Esophagus (tissue), 2 donors: Measurements from ENCODE around the gene ENO2. TPM values are rescaled to one million over a fixed set of nuclear protein-coding genes. Genes with fewer than 3 reads are reported as not detected.

Experiments used
- H3K27ac ChIP-seq, 2 donors: one replicate each; pipeline ENCODE4 v1.5.1; 2013; ENCODE audit warnings: low read depth in 2 of 2, mild to moderate bottlenecking in 2 of 2, inconsistent platforms in 1 of 2, low read length in 1 of 2, moderate library complexity in 1 of 2
- H3K27me3 ChIP-seq, 2 donors: one replicate each; pipeline ENCODE4 v1.6.1; 2013; ENCODE audit warnings: low read length in 2 of 2, control low read depth in 1 of 2, mild to moderate bottlenecking in 1 of 2; ENCODE audit not compliant: insufficient read depth in 2 of 2, control insufficient read depth in 1 of 2
- H3K36me3 ChIP-seq, 2 donors: one replicate each; pipeline ENCODE4 v1.6.1; 2013; ENCODE audit warnings: low read length in 1 of 2; ENCODE audit not compliant: control insufficient read depth in 2 of 2, insufficient read depth in 2 of 2
- H3K4me1 ChIP-seq, 2 donors: one replicate each; pipeline ENCODE4 v1.6.1; 2013; ENCODE audit warnings: low read length in 1 of 2; ENCODE audit not compliant: control insufficient read depth in 2 of 2, insufficient read depth in 2 of 2
- H3K4me3 ChIP-seq, 2 donors: one replicate each; pipeline ENCODE4 v1.5.1; 2013; ENCODE audit warnings: low read length in 2 of 2, mild to moderate bottlenecking in 2 of 2, low read depth in 1 of 2, moderate library complexity in 1 of 2
- H3K9me3 ChIP-seq, 2 donors: one replicate each; pipeline ENCODE4 v1.6.1; 2013; ENCODE audit warnings: mild to moderate bottlenecking in 2 of 2, low read depth in 1 of 2, low read length in 1 of 2, moderate library complexity in 1 of 2; ENCODE audit not compliant: control insufficient read depth in 2 of 2, insufficient read depth in 1 of 2
- WGBS, 2 donors: extraction: QIAGEN DNeasy Blood & Tissue Kit; methylation state at CpG; one replicate each; pipeline ENCODE4 v1.1.7; 2013; 5-methylcytosine and 5-hydroxymethylcytosine counted together
- polyA plus RNA-seq, 2 donors: library from polyadenylated mRNA; stranded (reverse); fragments of 200-250 nt; gene quantifications; one replicate each; pipeline ENCODE4 v1.2.3, GENCODE V29; 2013
- donor health status: healthy with polysubstance abuse.
- donor health status: Bipolar disorder and iron deficiency.

ENO2 gene
- polyA plus RNA-seq, 2 donors = 6.7 to 9.0 TPM

DNA sequence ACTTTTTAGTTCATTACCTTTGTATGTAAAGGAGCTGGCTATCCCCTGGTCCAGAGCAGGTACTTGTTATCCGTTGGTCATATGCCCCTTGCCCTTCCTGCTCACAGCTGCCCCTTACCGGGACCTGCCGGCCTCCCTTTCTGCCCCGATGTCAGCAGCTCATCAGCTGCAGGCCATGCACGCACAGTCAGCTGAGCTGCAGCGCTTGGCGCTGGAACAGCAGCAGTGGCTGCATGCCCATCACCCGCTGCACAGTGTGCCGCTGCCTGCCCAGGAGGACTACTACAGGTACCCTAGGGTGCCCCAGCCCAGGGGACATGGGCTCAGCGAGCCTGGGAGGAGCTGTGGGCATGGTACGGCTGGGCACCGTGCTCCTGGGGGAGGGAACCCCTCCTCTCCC, 26.9 kb downstream of the ENO2 start:
- WGBS, 2 donors = 75 to 79% methylated on average over 12 of the region's 12 CpGs
- Histone ChIP-seq H3K4me3 (no peak overlapping the region), H3K9me3 (no peaks in the 10 kb centered on the region), H3K4me1 (peaks cover 0 to 10% of the 10 kb centered on the region in 2 donors), H3K27ac (no peak overlapping the region), H3K36me3 (peaks cover 0 to 14% of the 10 kb centered on the region in 2 donors), H3K27me3 (no peaks in the 10 kb centered on the region)

DNA sequence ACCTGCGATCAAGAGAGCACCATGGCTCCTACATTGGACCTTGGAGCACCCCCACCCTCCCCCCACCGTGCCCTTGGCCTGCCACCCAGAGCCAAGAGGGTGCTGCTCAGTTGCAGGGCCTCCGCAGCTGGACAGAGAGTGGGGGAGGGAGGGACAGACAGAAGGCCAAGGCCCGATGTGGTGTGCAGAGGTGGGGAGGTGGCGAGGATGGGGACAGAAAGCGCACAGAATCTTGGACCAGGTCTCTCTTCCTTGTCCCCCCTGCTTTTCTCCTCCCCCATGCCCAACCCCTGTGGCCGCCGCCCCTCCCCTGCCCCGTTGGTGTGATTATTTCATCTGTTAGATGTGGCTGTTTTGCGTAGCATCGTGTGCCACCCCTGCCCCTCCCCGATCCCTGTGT, 27.4 kb downstream of the ENO2 start:
- WGBS, 2 donors = 66 to 74% methylated on average over 12 of the region's 12 CpGs
- no peaks in the 10 kb centered on the region for H3K9me3 ChIP-seq
- no peak overlapping the region for H3K4me3 ChIP-seq
- peaks cover 0 to 10% of the 10 kb centered on the region in 2 donors for H3K36me3 ChIP-seq
- H3K4me1 ChIP-seq = peaks cover 0 to 11% of the 10 kb centered on the region in 2 donors
- no peak overlapping the region for H3K27ac ChIP-seq
- no peaks in the 10 kb centered on the region for H3K27me3 ChIP-seq

DNA sequence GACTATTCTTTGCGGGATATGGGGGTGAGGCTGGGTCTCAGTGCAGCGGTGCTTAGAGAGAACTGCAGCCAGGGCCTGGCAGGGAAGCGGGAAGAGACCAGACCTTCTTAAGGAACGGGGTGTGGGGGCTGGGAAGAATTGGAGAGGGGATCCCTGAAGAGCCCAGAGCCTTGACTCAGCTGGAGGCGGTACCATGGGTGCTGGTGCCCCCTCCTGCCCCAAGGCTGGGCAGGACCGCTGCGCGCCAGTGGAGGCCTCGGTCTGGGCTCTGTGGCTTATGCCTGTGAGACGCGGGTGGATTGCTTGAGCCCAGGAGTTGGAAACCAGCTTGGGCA, 27.9 kb downstream of the ENO2 start:
- H3K36me3 ChIP-seq = peaks cover 0 to 10% of the 10 kb centered on the region in 2 donors
- no peaks in the 10 kb centered on the region for H3K9me3 ChIP-seq
- H3K4me1 ChIP-seq = peaks cover 0 to 9% of the 10 kb centered on the region in 2 donors
- H3K27ac ChIP-seq = peak overlapping the region in 1 of 2 donors; percentile 90
- no peak overlapping the region for H3K4me3 ChIP-seq
- H3K27me3 ChIP-seq = no peaks in the 10 kb centered on the region
- WGBS, 2 donors = 77 to 79% methylated on average over 11 of the region's 11 CpGs

DNA sequence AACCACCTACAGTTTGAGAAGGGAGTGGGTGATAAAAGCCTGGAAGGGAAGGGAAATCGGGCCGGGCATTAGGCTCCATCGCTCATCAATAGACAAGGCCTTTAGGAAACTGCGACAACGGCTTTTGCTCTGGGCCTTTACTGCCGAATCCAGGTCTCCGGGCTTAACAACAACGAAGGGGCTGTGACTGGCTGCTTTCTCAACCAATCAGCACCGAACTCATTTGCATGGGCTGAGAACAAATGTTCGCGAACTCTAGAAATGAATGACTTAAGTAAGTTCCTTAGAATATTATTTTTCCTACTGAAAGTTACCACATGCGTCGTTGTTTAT, 29.0 kb downstream of the ENO2 start:
- Histone ChIP-seq H3K4me1 (peaks cover 0 to 8% of the 10 kb centered on the region in 2 donors), H3K27ac (peak overlapping the region; percentile 90 to 95), H3K36me3 (peaks cover 0 to 10% of the 10 kb centered on the region in 2 donors), H3K4me3 (peak overlapping the region in 1 of 2 donors; percentile 7), H3K27me3 (no peaks in the 10 kb centered on the region), H3K9me3 (no peaks in the 10 kb centered on the region)
- 0% methylated on average over 13 of the region's 13 CpGs for WGBS, 2 donors

DNA sequence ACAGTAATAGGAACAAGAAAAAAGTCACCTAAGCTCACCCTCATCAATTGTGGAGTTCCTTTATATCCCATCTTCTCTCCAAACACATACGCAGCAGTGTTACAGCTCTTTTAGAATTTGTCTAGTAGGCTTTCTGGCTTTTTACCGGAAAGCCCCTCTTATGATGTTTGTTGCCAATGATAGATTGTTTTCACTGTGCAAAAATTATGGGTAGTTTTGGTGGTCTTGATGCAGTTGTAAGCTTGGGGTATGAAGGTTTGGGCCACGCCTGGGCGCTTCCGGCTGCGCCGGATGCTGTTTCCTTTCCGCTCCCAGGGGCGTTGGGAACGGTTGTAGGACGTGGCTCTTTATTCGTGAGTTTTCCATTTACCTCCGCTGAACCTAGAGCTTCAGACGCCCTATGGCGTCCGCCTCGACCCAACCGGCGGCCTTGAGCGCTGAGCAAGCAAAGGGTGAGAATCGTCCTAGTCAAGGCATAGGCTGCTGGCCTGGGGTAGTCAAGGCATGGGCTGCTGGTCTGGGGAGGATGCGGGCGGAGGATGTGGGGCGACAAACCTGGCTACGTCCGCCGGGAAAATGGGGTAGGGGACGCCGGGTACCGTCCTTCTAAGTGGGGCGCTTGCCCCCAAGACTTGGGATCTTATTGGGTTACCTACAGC, 29.5 kb downstream of the ENO2 start, which contains the start of the genes C12orf57 and RNU7-1:
TSS of gene C12orf57 (plus strand) at position 301 of the 659 bp plus-strand sequence. CDS start at position 401, 100 bp downstream.
TSS of gene RNU7-1 (plus strand) at position 95 of the 659 bp plus-strand sequence.
- Histone ChIP-seq H3K27me3 (no peaks in the 10 kb centered on the region), H3K27ac (peak within 1 kb of the TSS; percentile 95 to 99), H3K9me3 (no peaks in the 10 kb centered on the region), H3K4me1 (peaks cover 0 to 7% of the 10 kb centered on the region in 2 donors), H3K36me3 (peaks cover 0 to 10% of the 10 kb centered on the region in 2 donors), H3K4me3 (peak within 1 kb of the TSS; percentile 65 to 72)
- 0% methylated on average over 31 of the region's 31 CpGs for WGBS, 2 donors

DNA sequence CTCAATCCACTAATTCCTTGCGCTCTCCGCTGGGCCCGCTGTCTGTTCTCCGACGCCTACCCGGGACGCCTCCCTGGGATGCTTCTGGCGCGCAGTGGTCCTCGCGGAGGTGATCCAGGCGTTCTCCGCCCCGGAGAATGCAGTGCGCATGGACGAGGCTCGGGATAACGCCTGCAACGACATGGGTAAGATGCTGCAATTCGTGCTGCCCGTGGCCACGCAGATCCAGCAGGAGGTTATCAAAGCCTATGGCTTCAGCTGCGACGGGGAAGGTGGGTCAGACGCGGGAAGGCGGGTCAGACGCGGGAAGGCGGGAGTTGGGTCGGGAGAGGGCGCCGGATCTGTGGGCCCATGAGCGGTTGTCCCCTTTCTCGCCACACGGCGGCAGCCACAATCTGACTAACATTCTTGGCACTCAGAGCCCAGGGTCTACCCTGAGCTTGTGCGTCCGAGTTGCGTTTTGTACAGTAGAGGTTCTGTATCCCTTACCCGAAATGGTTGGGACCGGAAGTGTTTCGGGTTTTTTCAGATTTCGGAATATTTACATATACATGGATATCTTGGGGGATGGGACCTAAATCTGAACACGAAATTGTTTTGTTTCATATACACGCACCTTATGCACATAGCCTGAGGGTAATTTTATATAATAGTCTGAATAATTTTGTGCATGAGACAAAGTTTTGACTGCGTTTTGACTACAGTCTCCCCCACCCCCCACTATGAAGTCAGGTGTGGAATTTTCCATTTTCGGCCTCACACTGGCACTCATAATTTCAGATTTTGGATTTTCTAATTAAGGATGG, 30.2 kb downstream of the ENO2 start:
- Histone ChIP-seq H3K4me3 (peak overlapping the region; percentile 65 to 72), H3K9me3 (no peaks in the 10 kb centered on the region), H3K27ac (peak overlapping the region; percentile 95 to 99), H3K27me3 (no peaks in the 10 kb centered on the region), H3K36me3 (peaks cover 0 to 10% of the 10 kb centered on the region in 2 donors), H3K4me1 (peaks cover 0 to 7% of the 10 kb centered on the region in 2 donors)
- 1 to 2% methylated on average over 48 of the region's 48 CpGs for WGBS, 2 donors

DNA sequence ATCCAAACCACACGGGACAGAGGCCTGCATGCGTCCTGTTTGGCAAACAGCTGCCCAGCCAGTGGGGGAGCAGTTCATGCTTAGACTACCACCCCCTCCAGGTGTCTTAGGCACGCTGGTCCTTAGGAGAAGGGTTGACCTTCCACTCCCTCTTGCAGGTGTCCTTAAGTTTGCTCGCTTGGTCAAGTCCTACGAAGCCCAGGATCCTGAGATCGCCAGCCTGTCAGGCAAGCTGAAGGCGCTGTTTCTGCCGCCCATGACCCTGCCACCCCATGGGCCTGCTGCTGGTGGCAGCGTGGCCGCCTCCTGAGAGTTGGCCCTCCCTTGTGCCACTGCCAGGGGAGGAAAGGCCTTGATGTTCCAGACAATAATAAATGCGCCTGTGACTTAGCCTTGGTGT, 31.2 kb downstream of the ENO2 start:
- Histone ChIP-seq H3K36me3 (peaks cover 0 to 9% of the 10 kb centered on the region in 2 donors), H3K9me3 (no peaks in the 10 kb centered on the region), H3K27ac (peak overlapping the region; percentile 81 to 95), H3K4me1 (peaks cover 0 to 10% of the 10 kb centered on the region in 2 donors), H3K27me3 (no peaks in the 10 kb centered on the region), H3K4me3 (peak overlapping the region in 1 of 2 donors; percentile 1)
- WGBS, 2 donors = 60 to 63% methylated on average over 10 to 11 of the region's 11 CpGs

DNA sequence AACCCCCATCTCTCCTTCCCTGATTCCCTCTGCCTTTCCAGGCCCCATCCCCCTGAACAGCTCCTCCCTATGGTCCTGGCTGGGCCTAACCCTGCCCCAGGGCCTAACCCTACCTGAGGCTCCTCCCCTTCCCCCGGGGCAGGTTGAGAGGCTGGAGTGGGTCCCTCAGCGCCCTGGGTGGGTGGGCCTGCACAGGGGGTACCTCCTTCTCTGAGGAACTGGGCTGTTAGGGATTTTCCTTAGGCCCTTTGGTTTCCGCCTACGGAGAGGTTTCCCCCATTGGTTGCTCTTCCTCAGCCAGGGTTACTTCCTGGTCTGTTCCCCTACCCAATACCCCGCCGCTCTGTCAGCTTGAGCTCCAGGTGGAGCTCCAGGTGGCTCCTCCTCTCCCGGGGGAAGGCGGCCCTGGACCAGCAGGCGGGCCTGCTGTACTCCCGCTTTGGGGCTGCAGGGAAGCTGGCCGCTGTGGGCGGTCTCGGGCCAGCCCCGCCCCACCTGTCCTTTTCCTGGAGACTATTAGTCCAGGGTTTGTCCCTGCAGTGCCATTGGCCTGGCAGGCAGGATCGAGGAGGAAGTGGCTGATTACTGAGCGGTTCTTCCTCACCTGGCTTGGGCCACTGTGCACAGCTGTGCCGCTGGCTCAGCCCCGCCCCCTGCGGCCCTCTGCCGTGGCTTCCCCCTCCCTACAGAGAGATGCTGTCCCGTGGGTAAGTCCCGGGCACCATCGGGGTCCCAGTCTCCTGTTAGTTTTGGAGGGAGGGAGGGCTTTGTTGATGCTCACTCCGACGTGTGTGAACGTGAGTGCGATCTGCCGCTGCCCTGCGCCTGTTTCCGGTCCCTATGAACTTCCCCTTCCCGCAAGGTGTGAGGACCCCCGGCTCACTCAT, 31.9 kb downstream of the ENO2 start:
- H3K4me1 ChIP-seq = peaks cover 0 to 12% of the 10 kb centered on the region in 2 donors
- 12 to 19% methylated on average over 31 to 32 of the region's 32 CpGs for WGBS, 2 donors
- H3K36me3 ChIP-seq = peaks cover 0 to 6% of the 10 kb centered on the region in 2 donors
- H3K9me3 ChIP-seq = no peaks in the 10 kb centered on the region
- peak overlapping the region; percentile 54 to 55 for H3K4me3 ChIP-seq
- peak overlapping the region; percentile 81 to 95 for H3K27ac ChIP-seq
- no peaks in the 10 kb centered on the region for H3K27me3 ChIP-seq

DNA sequence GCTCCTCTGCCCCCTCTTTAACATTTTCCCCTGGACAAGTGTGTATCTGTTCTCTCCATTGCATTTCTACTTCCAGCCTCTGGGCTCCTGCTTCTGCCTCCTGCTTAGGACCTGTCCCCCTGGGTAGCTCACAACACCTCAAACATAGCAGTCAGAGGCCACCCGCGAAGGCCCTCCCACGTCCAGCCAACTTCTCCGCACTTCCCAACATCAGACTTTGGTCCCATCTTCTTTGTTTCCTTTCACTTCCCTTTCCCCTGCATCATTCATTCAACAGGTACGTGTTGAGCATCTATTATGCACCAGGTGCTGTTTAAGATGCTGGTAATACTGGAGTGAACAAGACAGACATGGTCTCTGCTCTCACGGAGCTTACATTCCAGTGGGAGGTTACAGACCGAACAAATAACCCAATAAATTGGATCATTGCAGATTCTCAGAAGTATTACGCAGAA, 32.6 kb downstream of the ENO2 start:
- Histone ChIP-seq H3K9me3 (no peaks in the 10 kb centered on the region), H3K27ac (peak overlapping the region; percentile 81 to 95), H3K36me3 (no peaks in the 10 kb centered on the region), H3K4me3 (peak overlapping the region; percentile 54 to 55), H3K4me1 (peaks cover 0 to 12% of the 10 kb centered on the region in 2 donors), H3K27me3 (no peaks in the 10 kb centered on the region)
- 47 to 49% methylated on average over 8 of the region's 8 CpGs for WGBS, 2 donors
